ENCODE measurements around the gene GRIN1. TPM values are rescaled to one million over a fixed set of nuclear protein-coding genes. Genes with fewer than 3 reads are reported as not detected.

Gene GRIN1
- total RNA-seq, 1 donor from 2014 or later, result 31.2 TPM

- no peak for DNase-seq
Observed at GRCh38 chr9:137178939-137179630, 40.1 kb downstream of the GRIN1 start.

DNA sequence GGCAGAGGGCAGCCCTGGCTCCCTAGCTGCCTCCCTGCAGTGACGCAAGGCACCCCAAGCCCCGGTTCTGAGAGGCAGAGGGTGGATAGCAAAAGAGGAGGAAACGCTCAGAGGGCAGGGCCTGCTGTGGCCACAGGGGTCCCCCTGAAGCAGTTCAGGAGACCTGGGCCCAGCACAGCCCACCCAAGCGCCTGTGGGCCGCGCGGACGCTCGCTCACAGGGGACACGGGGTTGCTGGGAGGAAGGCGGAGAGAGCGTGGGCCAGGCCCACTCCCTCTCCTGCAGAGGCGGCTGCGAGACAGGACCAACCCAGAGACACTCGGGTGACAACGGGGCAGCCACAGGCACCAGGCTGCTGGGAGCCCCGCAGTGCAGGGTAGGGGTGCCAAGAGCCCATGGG lies 40.8 kb downstream of the GRIN1 start:
- DNase-seq, result no peak

- DNase-seq, result no peak
Observed at GRCh38 chr9:137180491-137180890, 41.5 kb downstream of the GRIN1 start.

DNA sequence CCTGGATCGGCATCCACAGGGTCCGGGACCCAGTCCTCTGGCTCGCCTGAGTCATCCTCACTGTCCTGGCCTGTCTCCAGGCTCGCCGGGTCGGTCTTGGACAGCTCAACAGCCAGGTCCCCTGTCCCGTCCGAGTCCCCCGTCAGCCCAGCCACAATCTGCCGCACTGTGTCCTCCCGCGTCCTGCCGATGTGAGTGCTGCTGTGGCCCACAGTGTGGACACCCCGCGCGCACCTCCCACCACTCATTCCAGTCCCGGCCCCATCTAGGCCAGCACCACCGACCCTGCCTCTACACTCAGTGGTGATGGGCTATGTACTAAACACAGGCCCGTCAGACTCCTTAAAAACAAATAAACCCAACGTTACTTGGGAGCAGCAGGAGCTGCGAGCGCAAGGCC lies 42.7 kb downstream of the GRIN1 start:
- no peak for DNase-seq

GRCh38 chr9:137182836-137183235 lies 43.9 kb downstream of the GRIN1 start:
- DNase-seq, result no peak

- DNase-seq, result no peak
Observed at GRCh38 chr9:137183980-137184595, 45.1 kb downstream of the GRIN1 start.

GRCh38 chr9:137184881-137185660 lies 46.1 kb downstream of the GRIN1 start:
- no peak for DNase-seq

DNA sequence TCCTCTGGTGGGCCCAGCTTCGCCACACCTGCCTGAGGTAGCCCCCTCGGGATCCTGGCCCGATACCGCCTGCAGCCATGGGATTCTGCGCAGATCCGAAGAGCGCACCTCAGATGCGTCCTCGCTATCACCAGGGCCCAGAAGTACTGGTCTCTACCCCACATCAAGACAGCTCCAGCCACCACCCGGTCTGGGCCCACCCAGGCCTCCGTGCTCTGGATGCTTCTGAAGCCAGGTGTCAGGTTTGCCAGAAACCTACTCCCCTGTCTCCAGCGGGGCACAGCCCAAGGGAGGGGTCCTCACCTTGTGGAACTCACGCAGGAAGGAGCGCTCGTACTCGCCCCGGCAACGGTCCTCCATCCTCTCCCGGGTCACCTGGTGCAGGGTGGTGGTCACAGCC lies 47.0 kb downstream of the GRIN1 start:
- no peak for DNase-seq

- DNase-seq, result no peak
Observed at GRCh38 chr9:137186385-137186784, 47.4 kb downstream of the GRIN1 start.

- DNase-seq, result no peak
Observed at GRCh38 chr9:137187386-137187785, 48.4 kb downstream of the GRIN1 start.

DNA sequence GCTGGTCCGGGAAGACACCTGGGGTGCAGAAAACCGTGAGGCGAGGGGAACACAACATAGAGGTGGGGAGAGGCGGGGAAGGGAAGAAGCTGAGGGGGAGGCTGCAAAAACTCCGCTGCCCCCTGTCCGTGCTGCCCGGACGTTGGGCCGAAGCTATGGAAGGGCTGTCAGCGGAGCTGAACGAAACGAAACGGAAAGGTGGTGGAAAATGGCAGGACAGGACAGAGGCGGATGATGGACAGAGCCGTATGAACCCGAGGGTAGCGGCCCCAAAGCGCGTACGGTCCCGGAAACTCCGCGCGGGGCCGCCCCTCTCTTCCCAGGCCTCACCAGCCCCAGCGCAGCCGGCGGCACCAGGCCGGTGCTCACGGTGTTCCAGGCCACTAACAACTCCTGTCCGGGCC lies 49.1 kb downstream of the GRIN1 start:
- DNase-seq, result no peak

GRCh38 chr9:137188490-137189296 lies 49.7 kb downstream of the GRIN1 start, which contains the start of the genes ANAPC2 and SSNA1:
ANAPC2 (minus strand) TSS chr9:137188560; CDS start chr9:137188532, 28 bp downstream.
SSNA1 (plus strand) TSS chr9:137188676; CDS start chr9:137188727, 51 bp downstream.
- DNase-seq, result peak; percentile 89

- DNase-seq, result no peak
Observed at GRCh38 chr9:137189297-137190295, 50.6 kb downstream of the GRIN1 start.

DNA sequence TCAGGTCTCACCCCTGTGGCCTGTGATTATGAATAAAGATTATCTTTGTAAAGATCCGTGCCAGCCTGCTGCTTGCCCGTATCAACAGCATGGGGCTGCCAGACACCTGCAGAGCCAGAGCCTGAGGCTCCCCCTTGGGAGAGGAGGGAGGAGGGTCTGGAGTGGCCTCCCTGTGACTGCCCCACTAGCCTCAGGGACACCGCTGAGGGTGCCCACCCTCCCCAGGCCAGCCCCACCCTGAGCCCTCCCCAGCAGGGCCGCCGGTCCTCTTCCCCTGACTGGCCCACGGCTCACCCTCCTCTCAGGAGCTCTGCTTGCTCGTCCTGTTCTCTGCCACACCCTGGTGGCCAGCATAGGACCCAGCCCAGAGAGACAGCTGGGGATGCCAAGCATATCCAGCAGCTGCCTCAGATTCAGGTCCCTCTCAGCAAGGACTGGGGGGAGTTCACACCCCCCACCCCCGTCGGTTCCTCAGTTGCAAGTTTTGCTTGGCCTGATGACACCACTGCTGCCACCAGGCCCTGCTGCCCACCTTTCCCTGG lies 51.4 kb downstream of the GRIN1 start:
- no peak for DNase-seq

DNA sequence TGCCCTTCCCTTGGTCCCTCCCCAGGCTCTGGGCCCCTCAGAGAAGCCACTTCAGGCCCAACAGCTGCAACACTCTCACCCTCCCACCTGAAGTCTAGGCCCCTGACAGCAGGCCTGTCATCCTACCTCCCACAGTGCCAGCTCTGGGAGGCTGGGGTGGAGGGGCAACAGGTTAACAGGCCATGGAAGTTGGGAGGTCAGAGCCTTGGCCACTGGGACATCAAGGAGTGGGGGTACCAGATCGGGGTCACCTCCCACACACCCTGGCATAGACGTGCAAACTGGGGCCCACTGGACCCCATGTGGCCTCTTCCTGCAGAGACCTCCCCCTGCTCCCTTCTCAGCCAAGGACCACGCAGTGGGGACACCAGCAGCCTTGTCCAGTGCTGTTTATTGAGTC lies 52.3 kb downstream of the GRIN1 start:
- no peak for DNase-seq

DNA sequence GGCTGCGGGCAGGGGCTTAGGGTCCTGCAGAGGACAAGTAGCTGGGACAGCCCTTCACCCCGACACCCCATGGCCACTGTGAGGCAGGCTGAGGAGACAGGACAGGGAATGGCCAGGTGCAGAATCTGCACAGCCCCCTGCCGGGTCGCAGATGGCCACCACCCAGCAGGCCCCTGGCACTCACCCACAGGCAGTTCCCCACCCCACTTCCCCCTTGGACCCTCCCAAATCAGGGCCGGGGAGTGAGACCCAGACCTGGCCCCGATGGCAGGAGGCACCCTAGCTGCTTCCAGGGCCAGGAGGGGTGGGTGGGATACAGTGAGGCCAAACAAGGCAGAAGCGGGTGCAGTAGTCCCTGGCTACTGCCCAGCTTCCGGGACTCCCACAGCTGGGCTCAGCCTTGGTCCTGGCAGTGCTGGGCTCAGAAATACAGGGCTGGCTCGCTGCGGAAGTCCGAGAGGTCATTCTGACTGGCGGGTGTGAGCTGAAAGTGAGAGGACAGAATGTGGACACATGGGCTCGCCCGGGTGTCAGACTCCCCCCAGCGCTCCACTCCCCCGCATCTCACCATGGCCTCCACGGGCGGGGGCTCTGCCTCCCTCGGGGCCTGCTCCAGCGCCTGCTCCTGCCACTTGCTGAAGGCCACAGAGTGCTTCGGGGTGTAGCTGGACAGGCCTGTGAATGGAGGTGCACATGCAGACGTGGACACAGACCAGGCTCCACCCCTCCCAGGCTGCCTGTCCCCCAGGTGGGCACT lies 52.9 kb downstream of the GRIN1 start:
- DNase-seq, result peak; percentile 65

- no peak for DNase-seq
Observed at GRCh38 chr9:137192448-137192780, 53.5 kb downstream of the GRIN1 start.

- no peak for DNase-seq
Observed at GRCh38 chr9:137192859-137193258, 53.9 kb downstream of the GRIN1 start.

DNA sequence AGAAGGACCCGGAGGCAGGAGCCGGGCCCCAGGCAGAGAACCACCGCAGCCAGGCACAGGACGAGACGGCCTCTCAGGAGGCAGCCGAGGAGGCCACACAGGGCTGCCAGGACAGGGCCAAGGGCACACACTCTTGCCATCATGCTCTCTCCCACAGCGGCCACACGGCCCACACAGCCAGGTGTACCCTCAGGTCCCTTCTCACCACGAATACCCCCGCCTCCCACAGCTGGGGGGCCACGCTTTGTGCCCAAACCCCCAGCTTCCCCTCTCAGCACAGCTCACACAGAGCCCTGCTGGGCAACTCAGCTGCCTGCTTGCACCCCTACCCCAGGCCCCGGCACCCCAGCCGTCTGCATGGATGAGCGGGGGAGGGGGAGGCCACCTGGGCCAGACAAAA lies 54.8 kb downstream of the GRIN1 start:
- DNase-seq, result no peak

GRCh38 chr9:137194388-137194787 lies 55.4 kb downstream of the GRIN1 start:
- DNase-seq, result peak; percentile 77
